ENCODE results near the gene C19orf38. TPM values are rescaled to one million over a fixed set of nuclear protein-coding genes. Genes with fewer than 3 reads are reported as not detected.

The C19orf38 gene
- total RNA-seq, 2 donors from 2014 or later: 0.91 to 6.4 TPM

DNA sequence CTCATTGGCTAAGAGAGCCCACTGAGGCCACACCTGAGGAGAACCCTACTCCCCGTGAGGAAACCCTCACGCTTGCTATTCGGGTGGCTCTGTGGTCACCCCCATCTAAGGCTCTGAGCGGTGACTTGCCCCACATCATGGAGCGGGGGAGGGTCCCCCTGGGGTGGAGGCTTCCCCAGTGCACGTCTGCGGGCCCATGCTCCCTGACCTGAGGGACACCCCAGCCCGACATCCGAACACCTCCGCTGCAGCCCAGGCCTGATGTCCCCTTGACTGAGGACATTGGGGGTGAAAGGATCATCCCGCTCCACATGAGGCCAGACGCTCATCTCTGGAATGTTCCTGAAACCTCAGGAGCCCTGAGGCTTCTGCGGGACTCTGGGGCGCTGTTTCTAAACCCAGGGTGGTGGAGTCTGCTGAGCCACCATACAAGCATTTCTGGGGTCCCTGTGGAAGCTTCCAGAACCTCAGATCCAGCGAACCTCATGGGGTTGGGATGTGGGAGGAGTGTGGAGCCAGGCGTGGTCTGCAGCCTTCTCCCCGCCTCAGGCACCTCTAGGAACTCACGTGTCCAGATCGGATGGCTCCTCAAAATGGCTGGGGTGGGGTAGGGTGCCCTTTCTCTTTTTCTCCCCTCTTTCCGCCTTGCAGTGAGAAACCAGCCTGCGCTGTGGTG lies 32.1 kb upstream of the C19orf38 start:
- intact Hi-C loops (cut with DNase I): no loop called here
- no peak for DNase-seq (ENCODE audit: low spot score)
- 90% methylated on average over 21 of the region's 21 CpGs for WGBS
- Histone ChIP-seq H3K36me3 (peaks cover 4 to 8% of the 10 kb centered on the region in 2 donors), H3K4me1 (replicated peaks) (no peaks in the 10 kb centered on the region), H3K27me3 (replicated peaks; ENCODE audit: insufficient read depth) (no peaks in the 10 kb centered on the region), H3K9me3 (no peaks in the 10 kb centered on the region), H3K27ac (peak overlapping the region; percentile 54 to 65), H3K4me3 (peak overlapping the region; percentile 6 to 20)
- TF ChIP-seq POLR2AphosphoS5 (IDR thresholded peaks at IDR 0.05) (no peak), POLR2A (IDR thresholded peaks at IDR 0.05) (no peak)
- TF ChIP-seq, protein P1, sequence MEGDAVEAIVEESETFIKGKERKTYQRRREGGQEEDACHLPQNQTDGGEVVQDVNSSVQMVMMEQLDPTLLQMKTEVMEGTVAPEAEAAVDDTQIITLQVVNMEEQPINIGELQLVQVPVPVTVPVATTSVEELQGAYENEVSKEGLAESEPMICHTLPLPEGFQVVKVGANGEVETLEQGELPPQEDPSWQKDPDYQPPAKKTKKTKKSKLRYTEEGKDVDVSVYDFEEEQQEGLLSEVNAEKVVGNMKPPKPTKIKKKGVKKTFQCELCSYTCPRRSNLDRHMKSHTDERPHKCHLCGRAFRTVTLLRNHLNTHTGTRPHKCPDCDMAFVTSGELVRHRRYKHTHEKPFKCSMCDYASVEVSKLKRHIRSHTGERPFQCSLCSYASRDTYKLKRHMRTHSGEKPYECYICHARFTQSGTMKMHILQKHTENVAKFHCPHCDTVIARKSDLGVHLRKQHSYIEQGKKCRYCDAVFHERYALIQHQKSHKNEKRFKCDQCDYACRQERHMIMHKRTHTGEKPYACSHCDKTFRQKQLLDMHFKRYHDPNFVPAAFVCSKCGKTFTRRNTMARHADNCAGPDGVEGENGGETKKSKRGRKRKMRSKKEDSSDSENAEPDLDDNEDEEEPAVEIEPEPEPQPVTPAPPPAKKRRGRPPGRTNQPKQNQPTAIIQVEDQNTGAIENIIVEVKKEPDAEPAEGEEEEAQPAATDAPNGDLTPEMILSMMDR (IDR thresholded peaks at IDR 0.05): no peak

DNA sequence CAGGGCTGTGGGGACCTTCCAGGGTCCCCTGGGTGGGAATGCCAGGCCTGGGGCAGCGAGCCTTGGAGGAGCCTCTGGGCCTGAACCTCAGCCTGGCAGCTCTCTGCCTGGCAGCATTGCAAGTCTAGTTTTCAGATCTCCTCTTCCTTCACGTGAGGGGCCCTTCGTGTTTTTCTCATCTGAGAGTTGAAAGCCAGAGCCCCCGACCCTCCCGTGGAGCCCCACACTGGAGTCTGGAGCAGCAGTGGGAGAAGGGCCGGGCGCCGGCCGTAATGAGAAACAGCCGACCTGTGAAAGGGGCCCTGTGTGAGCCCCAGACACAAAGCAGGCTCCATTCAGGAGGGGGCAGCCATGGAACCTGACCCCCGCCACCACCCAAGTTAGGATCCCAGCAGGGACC lies 31.5 kb upstream of the C19orf38 start:
- no peak for DNase-seq (ENCODE audit: low spot score)
- no peaks in the 10 kb centered on the region for H3K27me3 ChIP-seq (replicated peaks; ENCODE audit: insufficient read depth)
- peak overlapping the region; percentile 6 to 20 for H3K4me3 ChIP-seq
- peak overlapping the region; percentile 54 to 65 for H3K27ac ChIP-seq
- intact Hi-C loops (cut with DNase I): no loop called here
- TF ChIP-seq POLR2AphosphoS5 (IDR thresholded peaks at IDR 0.05): no peak
- WGBS: 79% methylated on average over 11 of the region's 11 CpGs
- no peaks in the 10 kb centered on the region for H3K4me1 ChIP-seq (replicated peaks)
- peaks cover 4 to 12% of the 10 kb centered on the region in 2 donors for H3K36me3 ChIP-seq
- H3K9me3 ChIP-seq: no peaks in the 10 kb centered on the region

DNA sequence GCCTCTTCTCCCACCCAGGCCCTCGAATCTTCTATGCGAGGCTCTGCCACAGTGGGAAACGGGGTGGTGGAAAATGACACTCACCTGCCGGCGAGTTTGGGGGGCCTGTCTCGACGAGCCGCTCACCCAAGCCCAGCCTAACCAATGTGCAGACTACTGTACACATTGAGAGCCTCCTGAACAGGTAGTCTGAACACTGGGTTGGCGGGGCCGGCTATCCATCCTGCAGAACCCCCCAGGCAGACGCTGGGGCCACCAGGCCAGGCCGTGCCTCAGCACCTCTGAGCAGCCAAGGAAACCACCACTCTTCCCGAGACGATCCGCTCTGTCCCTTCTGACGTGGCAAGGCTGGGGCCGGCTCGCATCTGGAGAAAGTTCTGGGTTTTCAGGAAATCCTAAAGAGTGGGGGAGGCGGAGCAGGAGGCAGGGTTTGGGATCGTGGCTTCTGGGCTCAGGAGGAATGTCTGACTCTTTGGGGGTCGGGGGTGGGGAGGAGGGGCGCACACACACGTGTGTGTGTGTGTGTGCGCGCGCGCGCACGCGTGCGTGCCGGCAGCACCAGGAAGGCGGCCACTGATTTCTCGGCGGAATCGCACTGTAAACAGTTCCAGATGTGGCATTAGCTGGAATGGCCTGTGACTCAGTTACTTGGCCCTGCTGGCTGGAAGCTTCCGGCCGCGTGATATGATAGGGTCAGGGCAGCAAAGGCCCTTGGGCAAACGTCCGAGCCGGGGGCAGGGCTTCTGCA lies 30.8 kb upstream of the C19orf38 start:
- intact Hi-C loops (cut with DNase I): no loop called here
- WGBS: 61% methylated on average over 40 of the region's 42 CpGs
- peaks cover 4 to 12% of the 10 kb centered on the region in 2 donors for H3K36me3 ChIP-seq
- H3K4me3 ChIP-seq: peak overlapping the region; percentile 6 to 20
- H3K27me3 ChIP-seq (replicated peaks; ENCODE audit: insufficient read depth): no peaks in the 10 kb centered on the region
- TF ChIP-seq POLR2A (IDR thresholded peaks at IDR 0.05) (no peak), POLR2AphosphoS5 (IDR thresholded peaks at IDR 0.05) (no peak)
- TF ChIP-seq, protein P1 (IDR thresholded peaks at IDR 0.05): no peak
- H3K9me3 ChIP-seq: no peaks in the 10 kb centered on the region
- H3K27ac ChIP-seq: peak overlapping the region; percentile 61 to 65
- DNase-seq (ENCODE audit: low spot score): no peak
- H3K4me1 ChIP-seq (replicated peaks): no peaks in the 10 kb centered on the region

DNA sequence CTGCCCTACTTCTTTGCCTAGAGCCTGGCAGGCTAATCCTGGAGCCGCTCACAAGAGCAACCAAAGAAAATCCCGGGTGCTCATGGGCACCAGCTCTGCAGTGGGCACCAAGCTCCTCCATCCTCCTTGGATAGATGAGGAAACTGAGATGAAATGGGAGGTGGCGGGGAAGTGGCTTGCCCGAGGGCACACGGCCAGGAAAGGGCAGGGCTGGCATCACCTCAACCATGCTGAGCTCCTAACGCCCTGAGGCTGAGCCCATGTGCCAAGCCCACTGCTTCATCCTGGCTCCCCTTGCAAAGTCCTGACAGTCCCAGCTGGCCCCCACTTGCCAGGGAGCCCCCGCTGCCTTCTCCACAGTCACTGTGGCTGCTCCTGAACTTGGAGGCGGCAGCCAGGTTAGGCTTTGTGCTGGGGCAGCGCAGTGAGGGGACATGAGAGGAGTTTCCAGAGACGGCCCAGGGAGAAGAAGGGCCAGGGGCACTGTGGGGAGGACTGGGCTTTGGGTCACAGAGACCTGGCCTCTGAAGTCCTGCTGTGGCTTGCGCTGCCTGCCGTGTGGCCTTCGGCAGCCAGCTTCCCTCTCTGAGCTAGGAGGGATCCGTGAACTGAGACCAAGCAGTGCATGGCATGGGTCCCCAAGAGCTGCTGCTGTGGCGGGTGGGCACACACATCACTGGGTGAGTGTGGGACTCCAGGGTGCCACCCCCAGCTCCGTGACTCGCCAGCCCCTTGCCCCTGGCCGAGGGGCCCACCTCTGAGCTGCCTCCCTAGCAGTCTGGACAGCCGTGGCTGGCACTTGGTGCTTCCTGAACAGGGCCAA lies 29.7 kb upstream of the C19orf38 start:
- DNase-seq (ENCODE audit: low spot score): no peak
- peaks cover 4 to 12% of the 10 kb centered on the region in 2 donors for H3K36me3 ChIP-seq
- TF ChIP-seq, protein P1 (IDR thresholded peaks at IDR 0.05): no peak
- TF ChIP-seq POLR2AphosphoS5 (IDR thresholded peaks at IDR 0.05) (no peak), POLR2A (IDR thresholded peaks at IDR 0.05) (no peak)

More for the DNA sequence above, 29.7 kb upstream of the C19orf38 start:
- Histone ChIP-seq H3K27me3 (replicated peaks; ENCODE audit: insufficient read depth) (no peaks in the 10 kb centered on the region), H3K4me3 (no peak overlapping the region), H3K27ac (peak overlapping the region; percentile 47 to 61), H3K4me1 (replicated peaks) (no peaks in the 10 kb centered on the region), H3K9me3 (no peaks in the 10 kb centered on the region)
- intact Hi-C loops (cut with DNase I): no loop called here
- whole genome bisulfite sequencing: 88% methylated on average over 19 of the region's 19 CpGs
